Measurements from ENCODE around the gene TMED5.

- TF ChIP-seq EP300 (IDR thresholded peaks at IDR 0.05) (no peak), CTCF (IDR thresholded peaks at IDR 0.05) (no peak), POLR2AphosphoS5 (IDR thresholded peaks at IDR 0.05) (no peak)
Observed at GRCh38 chr1:93221913-93222312, 41.7 kb upstream of the TMED5 start.
